CD14-positive monocyte (primary cell): ENCODE results near the gene PCYT2. TPM values are rescaled to one million over a fixed set of nuclear protein-coding genes. Genes with fewer than 3 reads are reported as not detected.
A peak's percentile ranks its signal among the peaks of the same experiment; 100 is the strongest.

Source experiments
- DNase-seq, 3 donors: peaks; one replicate each; pipeline ENCODE4 v3.0.0-alpha.2; 2011 to 2022
- H2AFZ ChIP-seq: 2 replicates; pipeline ENCODE4 v1.6.0; 2012; ENCODE audit warnings: mild to moderate bottlenecking, low read depth, low read length, inconsistent platforms; ENCODE audit not compliant: insufficient read depth, poor library complexity, severe bottlenecking
- H3K27ac ChIP-seq, 2 donors: 1 replicate in 1 of 2; 2 replicates in 1 of 2; pipeline ENCODE4 v1.5.1; 2012 to 2013; ENCODE audit warnings: low read length in 2 of 2, control low read depth in 1 of 2, inconsistent platforms in 1 of 2, low read depth in 1 of 2, mild to moderate bottlenecking in 1 of 2
- H3K27me3 ChIP-seq, 2 donors: one replicate each; pipeline versions ENCODE4 v1.6.0 to v1.6.1; 2011 to 2013; ENCODE audit warnings: low read length in 2 of 2; ENCODE audit not compliant: control insufficient read depth in 2 of 2, insufficient read depth in 2 of 2
- H3K36me3 ChIP-seq, 2 donors: replicated peaks in 1 of 2; 1 replicate in 1 of 2; 2 replicates in 1 of 2; pipeline versions ENCODE4 v1.5.1 to v1.6.1; 2012 to 2013; ENCODE audit warnings: low read length in 2 of 2, control low read depth in 1 of 2, inconsistent platforms in 1 of 2, mild to moderate bottlenecking in 1 of 2; ENCODE audit not compliant: insufficient read depth in 2 of 2, control insufficient read depth in 1 of 2
- H3K4me1 ChIP-seq, 2 donors: 1 replicate in 1 of 2; 2 replicates in 1 of 2; pipeline versions ENCODE4 v1.5.1 to v1.6.1; 2012 to 2013; ENCODE audit warnings: low read length in 2 of 2, control low read depth in 1 of 2, inconsistent platforms in 1 of 2, mild to moderate bottlenecking in 1 of 2, moderate library complexity in 1 of 2; ENCODE audit not compliant: insufficient read depth in 2 of 2, control insufficient read depth in 1 of 2
- H3K4me2 ChIP-seq: replicated peaks from 2 replicates; pipeline ENCODE3; 2012; ENCODE audit warnings: low read length, moderate library complexity, mild to moderate bottlenecking; ENCODE audit not compliant: poor library complexity, severe bottlenecking; ENCODE audit errors: extremely low read depth
- H3K4me3 ChIP-seq, 3 experiments: fragments of 200-600 bp in 1 of 3; sonication (generic) in 1 of 3; replicated peaks in 1 of 3; 1 replicate in 2 of 3; 2 replicates in 1 of 3; pipeline ENCODE4 v1.5.1; 2011 to 2013; ENCODE audit warnings: low read length in 3 of 3, mild to moderate bottlenecking in 3 of 3, control low read depth in 2 of 3, low read depth in 2 of 3, inconsistent platforms in 1 of 3, moderate library complexity in 1 of 3
- H3K79me2 ChIP-seq: 2 replicates; pipeline ENCODE4 v1.6.0; 2012; ENCODE audit warnings: mild to moderate bottlenecking, control low read depth, inconsistent platforms, low read length, moderate library complexity; ENCODE audit not compliant: insufficient read depth
- H3K9ac ChIP-seq: 2 replicates; pipeline ENCODE4 v1.6.0; 2017; ENCODE audit warnings: low read length, mild to moderate bottlenecking; ENCODE audit not compliant: insufficient read depth, poor library complexity, severe bottlenecking
- H3K9me3 ChIP-seq, 2 donors: replicated peaks in 1 of 2; 1 replicate in 1 of 2; 2 replicates in 1 of 2; pipeline versions ENCODE4 v1.5.1 to v1.6.1; 2012 to 2013; ENCODE audit warnings: low read length in 2 of 2, control low read depth in 1 of 2; ENCODE audit not compliant: control insufficient read depth in 1 of 2, insufficient read depth in 1 of 2
- H4K20me1 ChIP-seq: 2 replicates; pipeline ENCODE4 v1.6.0; 2012; ENCODE audit warnings: mild to moderate bottlenecking, low read length, control low read depth, moderate library complexity; ENCODE audit not compliant: insufficient read depth
- H3K27ac Mint-ChIP-seq, 7 donors: one replicate each; pipeline ENCODE4 v1.8.0; 2020; ENCODE audit warnings: mild to moderate bottlenecking in 7 of 7, mixed read lengths in 7 of 7, moderate library complexity in 6 of 7, inconsistent platforms in 2 of 7
- H3K27me3 Mint-ChIP-seq, 3 donors: one replicate each; pipeline ENCODE4 v1.8.0; 2021 to 2022; ENCODE audit warnings: low read depth in 3 of 3, mild to moderate bottlenecking in 3 of 3, mixed read lengths in 3 of 3, moderate library complexity in 3 of 3, inconsistent platforms in 1 of 3
- H3K36me3 Mint-ChIP-seq, 2 donors: one replicate each; pipeline ENCODE4 v1.8.0; 2020; ENCODE audit warnings: mixed read lengths in 2 of 2, inconsistent platforms in 1 of 2, mild to moderate bottlenecking in 1 of 2
- H3K4me1 Mint-ChIP-seq: one replicate; pipeline ENCODE4 v1.8.0; 2020; ENCODE audit warnings: mild to moderate bottlenecking, mixed read lengths
- H3K4me3 Mint-ChIP-seq, 2 donors: one replicate each; pipeline ENCODE4 v1.8.0; 2020; ENCODE audit warnings: mild to moderate bottlenecking in 2 of 2, mixed read lengths in 2 of 2, moderate library complexity in 1 of 2
- H3K9me3 Mint-ChIP-seq, 7 donors: one replicate each; pipeline ENCODE4 v1.8.0; 2020 to 2022; ENCODE audit warnings: mixed read lengths in 7 of 7, mild to moderate bottlenecking in 6 of 7, moderate library complexity in 6 of 7, inconsistent platforms in 2 of 7
- CTCF ChIP-seq: fragments of 200-600 bp; IDR thresholded peaks from one replicate; pipeline ENCODE4 v1.8.0; 2022; ENCODE audit warnings: antibody characterized with exemption, mild to moderate bottlenecking
- WGBS: methylation state at CpG from one replicate; pipeline ENCODE4 v1.1.5; 2013; ENCODE audit warnings: missing lambda C conversion rate; ENCODE audit not compliant: insufficient coverage; 5-methylcytosine and 5-hydroxymethylcytosine counted together
- intact Hi-C, 2 donors: fragments of 100-400 bp; cut with micrococcal nuclease; formaldehyde crosslinking; loops; one replicate each; pipeline versions ENCODE4 v1.15.0 to v1.15.1; 2023
- polyA plus RNA-seq, 3 donors: library from polyadenylated mRNA; depleted of rRNA in 1 of 3; unstranded in 2 of 3; stranded (reverse) in 1 of 3; fragments of 300-500 nt in 2 of 3; fragments of >200 nt in 1 of 3; fragmentation: Illumina TruSeq in 2 of 3; gene quantifications; 1 replicate in 2 of 3; 2 replicates in 1 of 3; pipeline ENCODE4 v1.2.3, GENCODE V29; 2012 to 2021

PCYT2 gene
- polyA plus RNA-seq, 3 donors = 10.7 to 14.5 (median 11.0) TPM

- Mint-ChIP-seq H3K4me1 (peaks cover 11% of the 10 kb centered on the region), H3K27me3 (peaks cover 6 to 21% (median 11%) of the 10 kb centered on the region in 3 donors), H3K9me3 (peaks cover 0 to 3% (median 0%) of the 10 kb centered on the region in 7 donors), H3K4me3 (no peak overlapping the region), H3K36me3 (peaks cover 29 to 46% of the 10 kb centered on the region in 2 donors), H3K27ac (peak overlapping the region in 1 of 7 donors; percentile 36)
- Histone ChIP-seq H3K27ac (no peak overlapping the region), H2AFZ (no peak overlapping the region), H3K9me3 (no peaks in the 10 kb centered on the region), H3K27me3 (peaks cover 2 to 11% of the 10 kb centered on the region in 2 donors), H3K4me2 (no peak overlapping the region), H3K36me3 (peaks cover 22 to 31% of the 10 kb centered on the region in 2 donors), H3K4me1 (peaks cover 11 to 23% of the 10 kb centered on the region in 2 donors), H3K9ac (no peak overlapping the region), H4K20me1 (peaks cover 14% of the 10 kb centered on the region), H3K4me3 (no peak overlapping the region), H3K79me2 (peaks cover 15% of the 10 kb centered on the region)
- intact Hi-C loops = no loop called here
- 96% methylated on average over 15 of the region's 15 CpGs for WGBS
- no peak for DNase-seq
- TF ChIP-seq CTCF = no peak
These were observed 4.6 kb downstream of the PCYT2 start for GRCh38 chr17:81906476-81907218.

GRCh38 chr17:81905993-81906392 lies 5.2 kb downstream of the PCYT2 start:
- H2AFZ ChIP-seq = no peak overlapping the region
- no peak overlapping the region for H3K4me2 ChIP-seq
- H3K4me1 Mint-ChIP-seq = peaks cover 12% of the 10 kb centered on the region
- WGBS = 98% methylated on average over 9 of the region's 10 CpGs
- TF ChIP-seq CTCF = no peak
- H4K20me1 ChIP-seq = peaks cover 11% of the 10 kb centered on the region
- intact Hi-C loops = no loop called here
- no peak overlapping the region for H3K27ac Mint-ChIP-seq
- peaks cover 22 to 31% of the 10 kb centered on the region in 2 donors for H3K36me3 ChIP-seq
- H3K27ac ChIP-seq = no peak overlapping the region
- peaks cover 0 to 10% (median 0%) of the 10 kb centered on the region in 7 donors for H3K9me3 Mint-ChIP-seq
- peaks cover 15% of the 10 kb centered on the region for H3K79me2 ChIP-seq
- no peaks in the 10 kb centered on the region for H3K9me3 ChIP-seq
- H3K27me3 ChIP-seq = peaks cover 3 to 17% of the 10 kb centered on the region in 2 donors
- no peak overlapping the region for H3K4me3 Mint-ChIP-seq
- H3K9ac ChIP-seq = no peak overlapping the region
- no peak overlapping the region for H3K4me3 ChIP-seq
- H3K4me1 ChIP-seq = peaks cover 10 to 22% of the 10 kb centered on the region in 2 donors
- H3K27me3 Mint-ChIP-seq = peaks cover 13 to 27% (median 18%) of the 10 kb centered on the region in 3 donors
- peaks cover 33 to 51% of the 10 kb centered on the region in 2 donors for H3K36me3 Mint-ChIP-seq
- no peak for DNase-seq
